ENCODE results near the gene SPATA19.
"Not testable (repeated sequence)": the region's sequence is repeated elsewhere in the genome, so short reads cannot be mapped to it uniquely, and the experiment has no call there.

The SPATA19 gene

GRCh38 chr11:133845413-133845812 lies at the start of gene SPATA19:
SPATA19 (minus strand) TSS chr11:133845513; CDS start chr11:133845446, 67 bp downstream.
- DNase-seq: no peak

GRCh38 chr11:133895061-133895479 lies 49.8 kb upstream of the SPATA19 start:
- no peak for DNase-seq

GRCh38 chr11:133893381-133893780 lies 48.1 kb upstream of the SPATA19 start:
- DNase-seq: no peak

- no peak for DNase-seq
Measured at GRCh38 chr11:133892584-133893380, 47.5 kb upstream of the SPATA19 start.

- no peak for DNase-seq
Measured at GRCh38 chr11:133892126-133892525, 46.8 kb upstream of the SPATA19 start.

GRCh38 chr11:133889893-133890292 lies 44.6 kb upstream of the SPATA19 start:
- no peak for DNase-seq

- no peak for DNase-seq
Measured at GRCh38 chr11:133889188-133889587, 43.9 kb upstream of the SPATA19 start.

- no peak for DNase-seq
Measured at GRCh38 chr11:133887692-133888332, 42.5 kb upstream of the SPATA19 start.

- no peak for DNase-seq
Measured at GRCh38 chr11:133886029-133886428, 40.7 kb upstream of the SPATA19 start.

GRCh38 chr11:133872160-133872559 lies 26.8 kb upstream of the SPATA19 start:
- DNase-seq: no peak

GRCh38 chr11:133867456-133867855 lies 22.1 kb upstream of the SPATA19 start:
- DNase-seq: no peak

- DNase-seq: no peak
Measured at GRCh38 chr11:133865466-133865865, 20.2 kb upstream of the SPATA19 start.

GRCh38 chr11:133864756-133865155 lies 19.4 kb upstream of the SPATA19 start:
- no peak for DNase-seq

- DNase-seq: no peak
Measured at GRCh38 chr11:133860151-133860550, 14.8 kb upstream of the SPATA19 start.

- DNase-seq: not testable (repeated sequence)
Measured at GRCh38 chr11:133854330-133854960, 9.1 kb upstream of the SPATA19 start.

GRCh38 chr11:133844217-133844616 lies 1.1 kb downstream of the SPATA19 start:
- no peak for DNase-seq

GRCh38 chr11:133843454-133843987 lies 1.8 kb downstream of the SPATA19 start:
- no peak for DNase-seq

- no peak for DNase-seq
Measured at GRCh38 chr11:133842730-133843129, 2.6 kb downstream of the SPATA19 start.

GRCh38 chr11:133842053-133842452 lies 3.3 kb downstream of the SPATA19 start:
- no peak for DNase-seq

GRCh38 chr11:133841279-133842043 lies 3.9 kb downstream of the SPATA19 start:
- no peak for DNase-seq

GRCh38 chr11:133840479-133840941 lies 4.8 kb downstream of the SPATA19 start:
- DNase-seq: no peak

All from CD4-positive, alpha-beta T cell treated with Interleukin-17A for 4 hours (primary cell).